Panc1 (cell line): ENCODE data around the gene CRLF2. TPM values are rescaled to one million over a fixed set of nuclear protein-coding genes. Genes with fewer than 3 reads are reported as not detected.
"Not testable (repeated sequence)": the region's sequence is repeated elsewhere in the genome, so short reads cannot be mapped to it uniquely, and the experiment has no call there.

Experiments used
- ATAC-seq: fragments of 200-7000 bp; cut with Tn5 transposase; 2 replicates; pipeline ENCODE4 v1.9.1; 2020; ENCODE audit warnings: mild to moderate bottlenecking, moderate library complexity
- BruUV-seq: library from RNA; stranded (reverse); fragments of 400-500 nt; replicated peaks from 2 replicates; lab custom pipeline; 2021; lab: Mats Ljungman, UMichigan
- CTCF ChIA-PET: fragments of 300-600 bp; sonication (Branson Sonifier 250); formaldehyde crosslinking; loops from one replicate; lab custom pipeline; 2022; ENCODE audit warnings: antibody characterized with exemption; lab: Charles Lee
- POLR2A ChIA-PET: fragments of 300-600 bp; sonication (Branson Sonifier 250); formaldehyde crosslinking; loops from one replicate; lab custom pipeline; 2022; ENCODE audit warnings: antibody characterized with exemption; lab: Charles Lee
- DNase-seq: peaks from one replicate; pipeline ENCODE4 v3.0.0-alpha.2; 2010; ENCODE audit warnings: low read depth, low spot score
- H3K27ac ChIP-seq: 2 replicates; pipeline ENCODE4 v1.5.1; 2011; ENCODE audit warnings: mild to moderate bottlenecking, low read length, inconsistent platforms
- H3K27me3 ChIP-seq: fragments of 200-500 bp; sonication (Bioruptor generic); 2 replicates; pipeline ENCODE4 v1.6.0; 2014; ENCODE audit warnings: low read length, inconsistent platforms; ENCODE audit not compliant: control insufficient read depth, insufficient read depth
- H3K36me3 ChIP-seq: fragments of 200-500 bp; sonication (Bioruptor generic); 2 replicates; pipeline ENCODE4 v1.5.1; 2014; ENCODE audit warnings: inconsistent platforms, mild to moderate bottlenecking, low read length, moderate library complexity; ENCODE audit not compliant: control insufficient read depth, insufficient read depth
- H3K4me1 ChIP-seq: 2 replicates; pipeline ENCODE4 v1.5.1; 2011; ENCODE audit warnings: inconsistent platforms, mild to moderate bottlenecking, low read length, moderate library complexity; ENCODE audit not compliant: control insufficient read depth, insufficient read depth
- H3K4me3 ChIP-seq, 2 experiments: 2 replicates each; pipeline ENCODE4 v1.5.1; 2011 to 2012; ENCODE audit warnings: low read depth in 2 of 2, low read length in 2 of 2, mild to moderate bottlenecking in 2 of 2, inconsistent platforms in 1 of 2, moderate library complexity in 1 of 2
- H3K9me3 ChIP-seq: fragments of 200-500 bp; sonication (Bioruptor generic); 2 replicates; pipeline ENCODE4 v1.5.1; 2014; ENCODE audit warnings: low read depth, mild to moderate bottlenecking, inconsistent platforms, low read length, moderate library complexity; ENCODE audit not compliant: control insufficient read depth, insufficient read depth
- CTCF ChIP-seq: fragments of 450-650 bp; IDR thresholded peaks from 2 replicates; pipeline ENCODE4 v1.5.1; 2017; ENCODE audit warnings: mild to moderate bottlenecking
- POLR2AphosphoS5 ChIP-seq: IDR thresholded peaks from 2 replicates; pipeline ENCODE4 v1.6.1; 2012; ENCODE audit warnings: mild to moderate bottlenecking, low read depth, low read length, moderate library complexity
- SIN3A ChIP-seq: IDR thresholded peaks from 2 replicates; pipeline ENCODE4 v1.6.1; 2012; ENCODE audit warnings: low read depth, mild to moderate bottlenecking, low read length, moderate library complexity, borderline replicate concordance; ENCODE audit not compliant: insufficient read depth
- TCF7L2 ChIP-seq: IDR thresholded peaks from 2 replicates; pipeline ENCODE4 v1.6.1; 2011; ENCODE audit warnings: mild to moderate bottlenecking, low read depth, low read length, inconsistent platforms
- in situ Hi-C: cut with HindIII; loops from 2 replicates; pipeline ENCODE4 v1.10.0; 2016; ENCODE audit warnings: low sequenced_read_pairs, low pct_unique_long_range_greater_than_20kb
- intact Hi-C: fragments of 100-400 bp; cut with micrococcal nuclease; formaldehyde crosslinking; loops from one replicate; pipeline ENCODE4 v1.10.0; 2022; ENCODE audit not compliant: unreplicated experiment
- total RNA-seq: library from RNA; stranded (reverse); gene quantifications from one replicate; pipeline ENCODE4 v1.2.1, GENCODE V29; 2021; ENCODE audit not compliant: unreplicated experiment
- TF ChIP-seq, protein P1 (sequence below), 2 experiments: IDR thresholded peaks; 2 replicates each; pipeline ENCODE4 v1.6.1; 2011 to 2012; ENCODE audit warnings: low read depth in 2 of 2, control low read depth in 1 of 2, low read length in 1 of 2, mild to moderate bottlenecking in 1 of 2, moderate library complexity in 1 of 2; ENCODE audit not compliant: insufficient read depth in 1 of 2

The CRLF2 gene
- total RNA-seq, 1 experiment from 2014 or later: 0.67 TPM

DNA sequence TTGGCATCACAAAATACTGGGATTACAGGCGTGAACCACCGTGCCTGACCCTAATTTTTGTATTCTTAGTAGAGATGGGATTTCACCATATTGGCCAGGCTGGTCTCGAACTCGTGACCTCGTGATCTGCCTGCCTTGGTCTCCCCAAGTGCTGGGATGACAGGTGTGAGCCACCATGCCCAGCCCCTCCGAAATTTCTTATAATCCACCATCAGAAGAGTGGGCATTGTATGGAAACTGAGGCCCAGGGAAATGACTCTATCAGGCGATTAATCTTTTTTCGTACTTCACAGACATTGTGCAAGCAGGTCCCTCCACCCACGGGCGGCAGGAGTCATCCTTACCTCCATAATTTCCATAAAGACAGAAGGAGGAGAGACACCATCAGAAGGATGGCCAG, 16.0 kb downstream of the CRLF2 start:
- CTCF ChIA-PET: no interaction called here
- no peak for TF ChIP-seq SIN3A
- TF ChIP-seq, protein P1, sequence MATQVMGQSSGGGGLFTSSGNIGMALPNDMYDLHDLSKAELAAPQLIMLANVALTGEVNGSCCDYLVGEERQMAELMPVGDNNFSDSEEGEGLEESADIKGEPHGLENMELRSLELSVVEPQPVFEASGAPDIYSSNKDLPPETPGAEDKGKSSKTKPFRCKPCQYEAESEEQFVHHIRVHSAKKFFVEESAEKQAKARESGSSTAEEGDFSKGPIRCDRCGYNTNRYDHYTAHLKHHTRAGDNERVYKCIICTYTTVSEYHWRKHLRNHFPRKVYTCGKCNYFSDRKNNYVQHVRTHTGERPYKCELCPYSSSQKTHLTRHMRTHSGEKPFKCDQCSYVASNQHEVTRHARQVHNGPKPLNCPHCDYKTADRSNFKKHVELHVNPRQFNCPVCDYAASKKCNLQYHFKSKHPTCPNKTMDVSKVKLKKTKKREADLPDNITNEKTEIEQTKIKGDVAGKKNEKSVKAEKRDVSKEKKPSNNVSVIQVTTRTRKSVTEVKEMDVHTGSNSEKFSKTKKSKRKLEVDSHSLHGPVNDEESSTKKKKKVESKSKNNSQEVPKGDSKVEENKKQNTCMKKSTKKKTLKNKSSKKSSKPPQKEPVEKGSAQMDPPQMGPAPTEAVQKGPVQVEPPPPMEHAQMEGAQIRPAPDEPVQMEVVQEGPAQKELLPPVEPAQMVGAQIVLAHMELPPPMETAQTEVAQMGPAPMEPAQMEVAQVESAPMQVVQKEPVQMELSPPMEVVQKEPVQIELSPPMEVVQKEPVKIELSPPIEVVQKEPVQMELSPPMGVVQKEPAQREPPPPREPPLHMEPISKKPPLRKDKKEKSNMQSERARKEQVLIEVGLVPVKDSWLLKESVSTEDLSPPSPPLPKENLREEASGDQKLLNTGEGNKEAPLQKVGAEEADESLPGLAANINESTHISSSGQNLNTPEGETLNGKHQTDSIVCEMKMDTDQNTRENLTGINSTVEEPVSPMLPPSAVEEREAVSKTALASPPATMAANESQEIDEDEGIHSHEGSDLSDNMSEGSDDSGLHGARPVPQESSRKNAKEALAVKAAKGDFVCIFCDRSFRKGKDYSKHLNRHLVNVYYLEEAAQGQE (IDR thresholded peaks at IDR 0.05; ENCODE audit: insufficient read depth in 1 of 2, low read depth in 2 of 2, low read length in 1 of 2): no peak
- no peak for TF ChIP-seq TCF7L2
- TF ChIP-seq POLR2AphosphoS5: no peak
- TF ChIP-seq CTCF: no peak
- Histone ChIP-seq H3K4me3 (no peak overlapping the region), H3K27me3 (no peaks in the 10 kb centered on the region), H3K4me1 (no peaks in the 10 kb centered on the region), H3K27ac (no peak overlapping the region), H3K36me3 (no peaks in the 10 kb centered on the region), H3K9me3 (no peaks in the 10 kb centered on the region)
- ATAC-seq (no peak), DNase-seq (no peak)
- in situ Hi-C loops: no loop called here
- BruUV-seq: no TSS peak
- intact Hi-C loops: no loop called here
- POLR2A ChIA-PET: no interaction called here

- H3K4me3 ChIP-seq, H3K27me3 ChIP-seq, intact Hi-C loops, H3K36me3 ChIP-seq, CTCF ChIA-PET, POLR2A ChIA-PET, DNase-seq, ATAC-seq, in situ Hi-C loops, H3K9me3 ChIP-seq, H3K4me1 ChIP-seq, H3K27ac ChIP-seq, BruUV-seq: not testable (repeated sequence)
These were observed 20.3 kb downstream of the CRLF2 start for GRCh38 chrX:1192196-1192595.

DNA sequence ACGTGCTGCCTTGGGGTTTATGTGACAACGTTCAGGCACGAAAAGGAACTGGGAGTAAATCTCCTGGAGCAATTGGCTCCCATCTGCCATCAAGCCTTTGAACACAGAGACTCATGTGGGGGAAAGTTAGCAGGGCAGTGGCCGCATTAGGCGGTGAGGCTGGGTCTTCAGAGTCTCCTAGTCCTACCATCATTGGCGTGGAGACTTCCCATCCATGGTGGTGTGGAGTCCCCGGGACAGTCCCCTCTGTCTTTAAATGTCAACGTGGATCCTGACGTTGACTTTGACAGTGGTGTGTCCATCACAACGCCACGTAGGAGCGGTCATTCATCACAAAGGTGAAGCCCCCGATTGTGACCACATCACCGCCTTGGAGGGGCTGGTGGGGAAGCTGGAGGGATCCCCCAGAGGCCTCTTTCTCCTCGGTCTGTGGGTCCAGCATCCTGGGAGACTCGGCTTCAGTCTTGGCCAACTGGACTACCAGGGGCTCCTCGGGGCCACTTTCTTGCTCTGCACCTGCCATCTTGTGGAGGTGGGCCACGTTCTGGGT, 21.8 kb downstream of the CRLF2 start:
- in situ Hi-C loops: no loop called here
- Histone ChIP-seq H3K36me3 (no peaks in the 10 kb centered on the region), H3K27me3 (no peaks in the 10 kb centered on the region), H3K4me1 (no peaks in the 10 kb centered on the region), H3K9me3 (no peaks in the 10 kb centered on the region), H3K27ac (no peak overlapping the region), H3K4me3 (no peak overlapping the region)
- ChIA-PET CTCF (no interaction called here), POLR2A (no interaction called here)
- DNase-seq (no peak), ATAC-seq (no peak)
- intact Hi-C loops: no loop called here
- no peak for TF ChIP-seq CTCF
- no peak for TF ChIP-seq SIN3A
- BruUV-seq: no TSS peak
